Activated T-cell treated with anti-CD3 and anti-CD28 coated beads, Interleukin-2, amount 50 U/mL, for 1 hour (primary cell): ENCODE measurements around the gene KIAA1191.
A peak's percentile ranks its signal among the peaks of the same experiment; 100 is the strongest.

Experiments used
- DNase-seq: peaks from one replicate; pipeline ENCODE4 v3.0.0-alpha.2; 2020

The KIAA1191 gene

GRCh38 chr5:176389135-176390123 is 27.9 kb upstream of the KIAA1191 start:
- no peak for DNase-seq

- DNase-seq = peak; percentile 94
These were observed 27.0 kb upstream of the KIAA1191 start, which contains the start of the genes HIGD2A and NOP16 for GRCh38 chr5:176388444-176389134. Gene HIGD2A (plus strand): TSS chr5:176388751. CDS start chr5:176388820, 69 bp downstream. Gene NOP16 (minus strand): TSS chr5:176388598. CDS start chr5:176388539, 59 bp downstream.

GRCh38 chr5:176388003-176388443 is 26.5 kb upstream of the KIAA1191 start:
- DNase-seq = no peak

GRCh38 chr5:176387384-176387925 is 25.9 kb upstream of the KIAA1191 start:
- no peak for DNase-seq

- no peak for DNase-seq
These were observed 24.9 kb upstream of the KIAA1191 start for GRCh38 chr5:176386491-176386890.

GRCh38 chr5:176384991-176385390 is 23.4 kb upstream of the KIAA1191 start:
- no peak for DNase-seq

GRCh38 chr5:176384366-176384930 is 22.9 kb upstream of the KIAA1191 start:
- no peak for DNase-seq

- DNase-seq = no peak
These were observed 22.4 kb upstream of the KIAA1191 start for GRCh38 chr5:176383961-176384360.

- DNase-seq = no peak
These were observed 21.8 kb upstream of the KIAA1191 start for GRCh38 chr5:176383248-176383905.

- DNase-seq = no peak
These were observed 21.2 kb upstream of the KIAA1191 start for GRCh38 chr5:176382721-176383120.

GRCh38 chr5:176381979-176382378 is 20.4 kb upstream of the KIAA1191 start:
- no peak for DNase-seq

GRCh38 chr5:176381423-176381822 is 19.9 kb upstream of the KIAA1191 start:
- DNase-seq = no peak

GRCh38 chr5:176379881-176380280 is 18.3 kb upstream of the KIAA1191 start:
- DNase-seq = no peak

GRCh38 chr5:176373100-176373818 is 11.7 kb upstream of the KIAA1191 start:
- DNase-seq = no peak

- DNase-seq = no peak
These were observed 10.3 kb upstream of the KIAA1191 start for GRCh38 chr5:176371621-176372539.

- DNase-seq = no peak
These were observed 8.6 kb upstream of the KIAA1191 start for GRCh38 chr5:176369934-176370711.

- DNase-seq = no peak
These were observed 7.2 kb upstream of the KIAA1191 start for GRCh38 chr5:176368726-176369125.

GRCh38 chr5:176366232-176366894 is 4.8 kb upstream of the KIAA1191 start:
- DNase-seq = no peak
